Measurements from ENCODE around the gene EYS. TPM values are rescaled to one million over a fixed set of nuclear protein-coding genes. Genes with fewer than 3 reads are reported as not detected.
"Not testable (repeated sequence)": the region's sequence is repeated elsewhere in the genome, so short reads cannot be mapped to it uniquely, and the experiment has no call there.

Gene EYS
- total RNA-seq, 2 donors from 2014 or later, result not detected

GRCh38 chr6:64467656-64468055 lies 1239.4 kb downstream of the EYS start:
- ATAC-seq (ENCODE audit: insufficient number of reproducible peaks, low FRiP score, low read depth), result no peak
- TF ChIP-seq CTCF (IDR thresholded peaks at IDR 0.05), result no peak
- Histone ChIP-seq H3K9me3 (no peaks in the 10 kb centered on the region), H3K36me3 (no peaks in the 10 kb centered on the region), H3K27ac (no peak overlapping the region), H3K4me1 (ENCODE audit: control insufficient read depth in 1 of 2, low read depth in 2 of 2) (no peaks in the 10 kb centered on the region), H3K4me3 (no peak overlapping the region), H3K27me3 (replicated peaks; ENCODE audit: insufficient read depth) (no peaks in the 10 kb centered on the region)
- DNase-seq (ENCODE audit: low spot score), result no peak

DNA sequence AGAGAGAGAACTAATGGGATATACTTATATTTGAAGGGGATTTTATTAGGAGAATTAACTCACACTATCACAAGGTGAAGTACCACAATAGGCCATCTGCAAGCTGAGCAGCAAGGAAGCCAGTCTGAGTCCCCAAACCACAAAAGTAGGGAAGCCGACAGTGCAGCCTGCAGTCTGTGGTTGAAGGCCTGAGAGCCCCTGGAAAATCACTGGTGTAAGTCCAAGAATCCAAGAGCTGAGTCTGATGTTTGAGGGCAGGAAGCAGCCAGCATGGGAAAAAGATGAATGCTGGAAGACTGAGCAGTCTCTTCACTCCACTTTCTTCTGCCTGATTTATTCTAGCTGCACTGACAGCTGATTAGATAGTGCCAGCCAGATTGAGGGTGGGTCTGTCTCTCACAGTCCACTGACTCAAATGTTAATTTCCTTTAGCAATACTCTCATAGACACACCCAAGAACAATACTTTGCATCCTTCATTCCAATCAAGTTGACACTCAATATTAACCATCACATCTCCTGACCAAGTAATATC lies 1247.5 kb downstream of the EYS start:
- no peak for ATAC-seq (ENCODE audit: insufficient number of reproducible peaks, low FRiP score, low read depth)
- no peak for DNase-seq (ENCODE audit: low spot score)
- no peak for TF ChIP-seq CTCF (IDR thresholded peaks at IDR 0.05)
- no peak overlapping the region for H3K4me3 ChIP-seq
- no peaks in the 10 kb centered on the region for H3K36me3 ChIP-seq
- no peaks in the 10 kb centered on the region for H3K27me3 ChIP-seq (replicated peaks; ENCODE audit: insufficient read depth)
- no peak overlapping the region for H3K27ac ChIP-seq
- H3K9me3 ChIP-seq, result no peaks in the 10 kb centered on the region
- H3K4me1 ChIP-seq (ENCODE audit: control insufficient read depth in 1 of 2, low read depth in 2 of 2), result no peaks in the 10 kb centered on the region

DNA sequence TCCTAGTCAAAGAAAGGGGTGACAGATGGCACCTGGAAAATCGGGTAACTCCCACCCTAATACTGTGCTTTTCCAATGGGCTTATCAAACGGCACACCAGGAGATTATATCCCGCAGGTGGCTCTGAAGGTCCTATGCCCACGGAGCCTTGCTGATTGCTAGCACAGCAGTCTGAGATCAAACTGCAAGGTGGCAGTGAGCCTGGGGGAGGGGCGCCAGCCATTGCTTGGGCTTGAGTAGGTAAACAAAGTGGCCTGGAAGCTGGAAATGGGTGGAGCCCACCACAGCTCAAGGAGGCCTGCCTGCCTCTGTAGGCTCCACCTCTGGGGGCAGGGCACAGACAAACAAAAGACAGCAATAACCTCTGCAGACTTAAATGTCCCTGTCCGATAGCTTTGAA lies 1258.9 kb downstream of the EYS start:
- not testable (repeated sequence) for H3K9me3 ChIP-seq; H3K4me3 ChIP-seq; H3K4me1 ChIP-seq (ENCODE audit: control insufficient read depth in 1 of 2, low read depth in 2 of 2); ATAC-seq (ENCODE audit: insufficient number of reproducible peaks, low FRiP score, low read depth); DNase-seq (ENCODE audit: low spot score); H3K27ac ChIP-seq; H3K27me3 ChIP-seq (replicated peaks; ENCODE audit: insufficient read depth); H3K36me3 ChIP-seq

DNA sequence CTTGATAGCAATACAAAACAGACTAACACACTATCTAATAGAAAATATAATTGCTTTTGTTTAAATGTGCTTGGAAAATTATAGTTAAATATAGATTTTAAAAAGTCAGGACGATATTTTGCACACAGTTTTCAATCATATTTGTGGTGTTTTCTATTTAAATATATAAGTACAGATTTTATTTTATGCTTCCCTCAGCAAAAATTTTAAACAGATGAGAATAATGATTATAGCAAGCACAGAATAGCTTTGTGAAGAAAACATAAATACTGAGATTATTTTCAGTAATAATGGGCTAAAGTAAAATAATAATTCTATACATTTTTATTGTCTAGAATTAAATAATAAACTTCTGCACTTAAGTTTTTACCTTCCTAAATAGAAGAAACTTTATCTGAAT lies 1262.0 kb downstream of the EYS start:
- no peak overlapping the region for H3K4me3 ChIP-seq
- H3K36me3 ChIP-seq, result no peaks in the 10 kb centered on the region
- H3K27ac ChIP-seq, result no peak overlapping the region
- peaks cover 2% of the 10 kb centered on the region for H3K9me3 ChIP-seq
- no peak for TF ChIP-seq CTCF (IDR thresholded peaks at IDR 0.05)
- DNase-seq (ENCODE audit: low spot score) (no peak), ATAC-seq (ENCODE audit: insufficient number of reproducible peaks, low FRiP score, low read depth) (no peak)
- H3K27me3 ChIP-seq (replicated peaks; ENCODE audit: insufficient read depth), result no peaks in the 10 kb centered on the region
- no peaks in the 10 kb centered on the region for H3K4me1 ChIP-seq (ENCODE audit: control insufficient read depth in 1 of 2, low read depth in 2 of 2)

GRCh38 chr6:64439274-64439673 lies 1267.8 kb downstream of the EYS start:
- H3K36me3 ChIP-seq, result no peaks in the 10 kb centered on the region
- no peak for TF ChIP-seq CTCF (IDR thresholded peaks at IDR 0.05)

DNA sequence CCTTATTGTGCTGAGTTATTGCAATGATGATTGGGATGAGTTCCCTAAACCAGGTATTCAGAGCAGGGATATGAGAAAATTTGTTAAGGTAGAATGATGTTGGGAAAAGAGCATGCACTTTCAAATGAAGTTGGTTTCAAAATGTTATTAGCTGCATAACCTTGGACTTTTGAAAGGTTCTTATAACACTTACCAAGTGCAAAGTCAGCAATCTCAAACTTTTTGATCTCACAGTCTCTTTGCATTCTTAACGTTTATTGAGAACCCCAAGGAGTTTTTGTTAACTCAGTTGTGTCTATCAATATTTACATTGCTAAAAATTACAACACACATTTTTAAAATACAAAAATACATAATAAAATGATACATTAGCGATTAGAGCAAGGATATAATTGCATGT lies 1269.0 kb downstream of the EYS start:
- Histone ChIP-seq H3K4me3 (no peak overlapping the region), H3K36me3 (no peaks in the 10 kb centered on the region), H3K27me3 (replicated peaks; ENCODE audit: insufficient read depth) (no peaks in the 10 kb centered on the region), H3K4me1 (ENCODE audit: control insufficient read depth in 1 of 2, low read depth in 2 of 2) (no peaks in the 10 kb centered on the region), H3K27ac (no peak overlapping the region), H3K9me3 (peaks cover 2% of the 10 kb centered on the region)
- DNase-seq (ENCODE audit: low spot score), result no peak
- TF ChIP-seq CTCF (IDR thresholded peaks at IDR 0.05), result no peak
- no peak for ATAC-seq (ENCODE audit: insufficient number of reproducible peaks, low FRiP score, low read depth)

More at GRCh38 chr6:64439274-64439673, 1267.8 kb downstream of the EYS start:
- ATAC-seq (ENCODE audit: insufficient number of reproducible peaks, low FRiP score, low read depth) (no peak), DNase-seq (ENCODE audit: low spot score) (no peak)
- H3K4me3 ChIP-seq, result no peak overlapping the region
- H3K27me3 ChIP-seq (replicated peaks; ENCODE audit: insufficient read depth), result no peaks in the 10 kb centered on the region
- H3K27ac ChIP-seq, result no peak overlapping the region
- no peaks in the 10 kb centered on the region for H3K4me1 ChIP-seq (ENCODE audit: control insufficient read depth in 1 of 2, low read depth in 2 of 2)
- H3K9me3 ChIP-seq, result peaks cover 2% of the 10 kb centered on the region

Data from thoracic aorta (tissue), 2 donors.